ENCODE data around the gene AOC1.
"Not testable (repeated sequence)": the region's sequence is repeated elsewhere in the genome, so short reads cannot be mapped to it uniquely, and the experiment has no call there.

Gene AOC1

DNA sequence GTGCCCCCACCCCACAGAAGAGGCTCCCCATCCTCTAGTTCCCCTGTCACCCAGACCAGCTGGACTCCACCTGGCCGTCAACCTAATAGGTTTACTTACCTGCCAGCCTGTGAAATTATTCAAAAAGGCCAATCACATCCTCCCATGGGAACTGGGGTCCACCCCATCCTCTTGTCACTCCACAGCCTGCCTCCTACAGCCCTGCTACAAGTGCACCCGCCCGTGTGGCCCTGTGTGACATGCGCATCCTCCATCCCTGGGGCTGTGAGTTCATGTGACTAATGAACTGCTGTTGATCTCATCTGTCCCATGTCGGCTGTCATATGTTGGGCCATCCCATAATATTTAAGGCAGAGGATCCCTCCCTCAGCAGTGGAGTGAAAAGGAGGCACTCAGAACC is 39.4 kb downstream of the AOC1 start:
- no peak for DNase-seq (ENCODE audit: low read depth in 1 of 2, low spot score in 1 of 2)

DNA sequence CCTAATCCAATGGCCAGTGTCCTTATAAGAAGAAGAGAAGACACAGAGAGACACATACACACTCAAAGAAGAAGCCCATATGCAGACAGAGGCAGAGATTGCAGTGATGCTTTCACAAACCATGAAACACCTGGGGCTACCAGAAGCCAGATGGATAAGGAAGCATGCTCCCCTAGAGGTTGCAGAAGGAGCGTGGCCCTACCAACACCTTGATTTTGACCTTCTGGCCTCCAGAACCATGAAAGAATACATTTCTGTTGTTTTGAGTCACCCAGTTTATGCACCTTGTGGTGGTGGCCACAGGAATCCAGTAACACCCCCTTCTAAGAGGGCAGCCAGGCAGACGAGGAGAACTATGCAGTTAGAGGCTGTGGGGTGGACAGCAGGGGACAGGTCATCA is 43.5 kb downstream of the AOC1 start:
- DNase-seq (ENCODE audit: low read depth in 1 of 2, low spot score in 1 of 2) = no peak

DNA sequence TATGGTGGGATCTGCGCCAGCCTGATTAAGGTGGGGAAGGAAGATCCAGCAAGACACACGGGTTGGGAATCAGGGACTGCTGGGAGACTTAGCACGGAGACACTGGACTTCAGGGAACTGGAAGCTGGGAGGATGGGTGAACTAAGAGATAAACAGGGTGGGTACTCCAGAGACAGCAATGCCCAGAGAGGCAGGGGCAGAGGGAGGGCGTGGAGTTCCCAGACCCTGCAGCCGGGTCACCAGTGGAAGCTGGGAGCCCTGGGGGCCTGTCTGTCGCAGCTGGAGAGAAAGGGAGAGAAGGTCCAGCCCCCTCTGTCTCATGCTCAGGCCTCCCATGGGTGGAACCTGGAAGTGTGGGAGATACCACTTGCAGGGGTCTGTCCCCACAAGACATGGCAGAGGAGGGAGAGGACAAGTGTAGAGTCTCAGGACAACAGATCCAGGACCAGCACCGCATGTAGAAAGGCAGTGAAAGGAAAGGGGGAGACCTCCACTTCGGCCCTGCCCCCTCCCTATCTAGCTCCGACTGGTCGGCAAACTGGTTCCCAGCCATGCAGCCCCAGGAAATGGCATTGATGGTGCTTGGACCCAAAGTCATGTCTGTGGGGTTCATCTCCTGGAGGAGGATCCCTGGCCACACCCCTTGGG is 44.4 kb downstream of the AOC1 start:
- DNase-seq (ENCODE audit: low read depth in 1 of 2, low spot score in 1 of 2) = no peak

DNA sequence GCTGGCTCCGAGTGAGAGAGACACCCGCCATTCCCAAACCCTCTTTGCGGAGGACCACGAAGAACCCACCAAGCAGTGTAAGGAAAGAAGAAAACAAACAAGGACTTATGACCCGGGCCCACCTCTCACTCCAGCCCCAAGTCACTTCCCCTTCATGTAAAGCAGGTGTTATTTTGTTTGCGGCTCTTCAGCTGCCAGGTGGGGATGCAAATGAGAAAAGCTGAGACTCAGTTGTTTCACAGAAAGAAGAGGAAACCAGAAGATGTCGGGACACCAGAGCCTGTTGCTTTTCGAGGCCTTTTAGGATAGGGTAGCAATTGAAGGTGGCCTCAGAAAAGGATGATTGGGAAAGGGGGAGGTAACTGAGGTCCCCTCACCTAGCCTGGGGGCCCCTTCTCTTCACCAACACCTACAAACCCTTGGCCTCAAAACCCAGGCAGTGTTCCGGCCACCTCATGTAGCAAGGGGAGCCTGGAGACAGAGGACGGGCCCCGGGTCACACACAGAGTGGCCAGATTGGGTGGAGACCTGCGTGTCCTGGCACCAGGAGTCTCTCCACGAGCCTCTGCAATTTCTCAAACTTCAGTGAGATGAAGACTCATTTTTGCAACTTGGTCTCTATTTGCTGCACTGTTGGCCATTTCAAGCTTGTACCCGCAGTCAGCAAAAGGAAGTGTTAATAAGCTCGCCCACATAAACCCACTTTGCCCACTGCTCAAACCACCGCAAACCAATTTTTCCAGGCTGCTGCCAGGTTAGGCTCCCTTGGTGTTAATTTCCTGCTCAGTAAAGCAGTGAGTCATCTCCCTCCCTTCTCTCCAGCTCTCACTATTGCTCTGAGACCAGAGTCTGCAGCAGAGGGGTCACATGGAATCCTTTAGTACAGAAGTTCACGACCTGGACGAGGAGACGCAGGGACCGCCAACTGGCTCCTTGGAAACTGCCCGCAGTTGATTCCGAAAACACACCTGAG is 45.5 kb downstream of the AOC1 start:
- DNase-seq (ENCODE audit: low read depth in 1 of 2, low spot score in 1 of 2) = no peak

DNA sequence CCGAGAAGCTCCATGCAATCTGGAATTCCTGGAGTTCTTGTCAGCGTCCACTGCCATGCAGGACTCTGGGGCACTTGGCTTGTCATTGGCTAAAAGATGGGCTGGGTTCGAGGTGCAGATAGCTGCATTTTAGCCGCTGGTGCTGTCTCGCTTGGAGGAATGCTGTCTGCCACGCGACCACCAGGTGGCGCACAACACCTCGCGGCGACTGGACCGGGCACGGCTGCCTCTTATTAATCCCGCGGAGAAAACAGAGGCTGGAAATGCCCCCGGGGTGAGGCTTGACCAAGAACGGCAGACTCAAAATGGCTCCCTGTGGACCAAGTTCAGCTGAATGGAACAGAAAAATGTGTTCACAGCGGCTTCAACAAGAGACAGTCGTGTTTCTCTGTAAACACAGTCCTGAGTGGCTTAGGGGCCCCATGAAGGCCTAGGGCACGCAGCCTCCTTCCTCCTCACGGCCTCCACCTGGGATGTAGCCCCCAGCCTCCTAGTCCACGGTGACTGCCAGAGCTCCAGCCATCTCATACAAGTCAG is 46.2 kb downstream of the AOC1 start:
- peak; percentile 66 to 74 for DNase-seq (ENCODE audit: low read depth in 1 of 2, low spot score in 1 of 2)

DNA sequence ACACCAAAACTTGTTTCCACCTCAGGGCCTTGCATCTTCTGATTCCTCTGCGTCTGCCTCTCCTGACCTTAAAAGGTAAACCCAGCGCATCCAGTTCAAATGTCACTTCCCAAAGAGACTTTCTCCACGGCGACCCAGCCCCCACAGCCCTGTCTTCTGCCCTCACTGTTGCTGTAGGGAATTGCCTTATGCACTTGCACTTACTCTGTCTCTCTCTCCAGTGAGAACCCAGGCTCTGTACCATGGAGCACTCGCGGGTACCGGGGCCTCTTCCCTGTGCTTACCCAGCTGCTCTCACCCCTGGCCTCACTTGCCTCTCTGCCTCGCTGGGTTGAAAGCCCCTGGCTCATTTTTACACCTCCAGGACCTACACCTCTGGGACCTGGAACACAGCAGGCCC is 48.4 kb downstream of the AOC1 start:
- DNase-seq (ENCODE audit: low read depth in 1 of 2, low spot score in 1 of 2) = no peak

DNA sequence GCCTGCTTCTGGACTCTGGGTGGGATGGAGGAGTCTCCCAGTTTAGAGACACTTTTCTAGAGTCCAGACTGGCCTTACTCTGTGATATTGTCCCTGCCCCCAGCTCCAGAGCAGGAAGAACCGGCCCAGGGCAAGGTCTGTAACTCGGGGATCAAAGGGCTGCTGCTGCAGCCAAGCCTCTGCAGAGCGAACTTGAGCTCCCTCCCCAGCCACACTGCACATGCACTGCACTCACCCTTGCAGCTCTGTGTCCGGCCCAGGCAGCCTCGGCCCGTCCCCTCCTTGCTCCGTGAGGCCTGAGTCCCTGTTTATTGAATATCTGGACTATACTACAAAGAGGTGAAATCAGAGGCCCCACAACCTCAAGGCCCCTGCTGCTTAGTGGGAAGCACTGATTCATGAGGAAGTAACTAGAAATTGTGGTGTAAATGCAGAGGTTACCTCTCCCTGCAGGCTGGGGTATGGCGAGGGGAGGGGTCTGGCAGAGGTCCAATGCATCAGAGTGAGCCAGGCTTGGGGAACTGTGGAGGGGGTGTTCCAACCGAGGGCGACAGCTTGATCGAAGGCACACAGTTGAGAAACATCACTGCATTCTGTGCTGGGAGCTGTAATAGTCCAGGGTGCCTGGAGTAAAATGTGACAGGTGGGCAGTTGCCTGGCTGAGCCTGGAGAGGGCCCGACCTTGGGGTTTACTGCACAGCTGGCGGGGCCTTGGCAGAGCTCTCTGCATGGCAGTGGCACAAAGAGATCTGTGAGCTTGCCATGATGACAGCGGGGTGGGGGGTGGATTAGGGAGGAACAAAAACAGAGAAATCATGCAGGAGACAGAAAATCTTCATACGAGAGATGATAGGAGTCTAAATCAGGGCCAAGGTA is 49.1 kb downstream of the AOC1 start:
- DNase-seq (ENCODE audit: low read depth in 1 of 2, low spot score in 1 of 2) = no peak

DNA sequence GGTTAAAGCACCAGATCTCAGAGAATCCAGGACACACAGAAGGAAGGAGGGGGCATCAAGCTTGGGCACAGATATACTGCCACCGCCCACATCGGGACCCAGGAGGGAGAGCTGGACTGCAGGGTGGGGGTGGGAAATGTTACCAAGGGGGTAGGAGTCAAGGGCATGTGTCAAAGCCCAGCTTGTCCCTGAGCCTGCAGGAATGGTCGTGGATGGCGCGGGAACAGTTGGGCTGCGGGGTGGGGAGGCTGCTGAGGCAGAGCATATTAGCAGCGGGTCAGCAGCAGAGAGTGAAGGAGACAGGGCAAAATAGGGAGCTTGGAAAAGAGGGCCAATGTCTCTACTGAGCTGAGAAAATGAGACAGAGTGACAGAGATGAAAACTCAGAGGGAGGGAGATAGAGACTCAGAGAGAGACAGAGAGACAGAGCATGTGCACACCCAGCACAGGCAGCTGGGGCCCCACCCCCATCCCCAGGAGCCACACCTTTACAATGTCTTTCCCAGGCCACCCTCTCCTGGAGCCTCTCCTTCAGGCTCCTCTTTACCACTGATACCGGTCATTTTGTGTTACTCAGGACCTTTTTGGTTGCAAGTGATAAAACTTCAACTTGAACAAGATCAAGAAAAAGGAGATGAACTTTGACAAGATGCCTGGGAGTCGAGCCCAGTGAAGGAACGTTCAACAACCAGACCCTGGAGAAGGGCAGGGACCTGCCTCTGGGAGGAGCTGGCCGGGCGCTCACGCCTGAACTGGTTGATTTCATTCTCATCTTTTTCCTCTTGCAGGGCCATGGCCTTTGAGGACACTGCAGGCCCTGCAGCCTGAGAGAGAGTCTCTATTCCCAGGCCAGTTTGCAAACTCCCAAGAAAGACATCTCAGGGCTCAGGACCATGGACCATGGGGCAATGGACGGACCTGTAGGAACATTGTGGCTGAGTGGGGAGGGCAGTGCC is 50.0 kb downstream of the AOC1 start:
- no peak for DNase-seq (ENCODE audit: low read depth in 1 of 2, low spot score in 1 of 2)

DNA sequence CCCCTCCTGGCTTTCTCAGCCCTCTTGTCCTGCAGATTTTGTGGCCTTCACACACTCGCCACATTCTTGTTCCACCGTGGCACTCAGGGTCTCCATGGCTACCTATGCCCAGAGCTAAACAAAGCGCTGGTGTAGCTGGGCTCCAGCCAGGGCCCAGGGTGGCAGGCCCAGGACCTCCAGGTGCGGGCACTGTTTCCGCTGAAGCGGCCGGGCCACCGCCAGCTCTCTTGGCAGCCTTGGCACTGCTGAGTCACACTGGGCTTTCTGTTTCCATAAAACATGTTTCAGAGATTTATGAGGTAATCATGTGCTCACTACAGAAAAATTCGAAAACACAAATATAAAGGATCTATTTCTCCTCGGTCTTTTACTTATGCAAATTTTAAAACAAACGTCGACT is 51.3 kb downstream of the AOC1 start:
- no peak for DNase-seq (ENCODE audit: low read depth in 1 of 2, low spot score in 1 of 2)

DNA sequence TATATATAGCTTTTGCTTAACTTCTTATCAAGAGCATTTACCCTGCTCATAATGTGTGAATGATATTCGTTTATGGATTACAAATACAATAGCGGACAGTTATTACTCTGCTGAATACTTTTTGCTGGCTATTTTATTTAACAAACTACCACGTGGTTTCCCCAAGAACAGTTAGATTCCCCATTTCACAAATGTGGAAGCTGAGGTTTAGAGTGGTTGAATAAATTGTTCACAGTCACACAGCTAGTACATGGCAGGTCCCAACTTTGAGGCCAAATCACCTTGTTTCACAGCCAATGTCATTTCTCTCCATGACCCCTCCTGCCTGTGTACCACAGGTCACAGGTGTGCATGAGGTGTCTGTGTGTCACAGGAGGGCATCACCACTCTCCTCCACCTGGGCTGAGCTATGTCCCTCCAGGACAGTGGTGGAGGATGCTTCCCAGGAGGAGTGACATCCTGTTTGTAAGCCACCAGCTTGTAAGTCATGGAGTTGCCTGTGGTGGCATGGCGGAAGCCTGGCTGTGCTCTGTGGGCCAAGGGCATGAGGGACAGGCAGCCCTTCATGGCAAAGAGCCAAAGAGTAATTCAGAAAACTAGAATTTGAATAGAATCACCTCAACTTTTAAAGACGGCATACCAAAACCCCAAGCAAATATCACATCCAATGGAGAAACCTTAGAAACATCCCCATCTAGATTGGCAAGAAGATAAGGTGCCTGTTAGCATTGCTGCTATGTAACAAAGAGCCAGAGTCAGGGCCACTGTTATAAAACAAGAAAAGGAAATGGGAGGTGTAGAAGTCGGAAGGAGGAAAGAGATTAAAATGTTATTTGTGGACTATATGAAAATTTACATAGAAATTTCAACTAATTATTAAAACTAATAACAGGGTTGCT is 51.9 kb downstream of the AOC1 start:
- DNase-seq (ENCODE audit: low read depth in 1 of 2, low spot score in 1 of 2) = no peak

DNA sequence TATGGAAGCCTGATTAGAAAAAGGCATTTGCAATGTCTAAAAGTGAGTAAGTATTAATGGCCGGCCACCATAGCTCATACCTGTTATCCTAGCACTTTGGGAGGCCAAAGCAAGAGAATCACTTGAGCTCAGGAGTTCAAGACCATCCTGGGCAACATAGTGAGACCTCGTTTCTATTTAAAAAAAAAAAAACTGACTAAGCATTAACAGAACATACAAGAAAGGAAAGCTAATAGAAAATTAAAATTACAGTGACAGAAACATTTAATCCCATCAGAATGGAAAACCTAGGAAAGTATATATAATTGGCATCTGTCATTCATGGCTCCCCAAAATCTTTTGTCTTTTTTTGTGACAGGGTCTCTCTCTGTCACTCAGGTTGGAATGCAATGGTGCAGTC is 55.9 kb downstream of the AOC1 start:
- DNase-seq (ENCODE audit: low read depth in 1 of 2, low spot score in 1 of 2) = no peak

DNA sequence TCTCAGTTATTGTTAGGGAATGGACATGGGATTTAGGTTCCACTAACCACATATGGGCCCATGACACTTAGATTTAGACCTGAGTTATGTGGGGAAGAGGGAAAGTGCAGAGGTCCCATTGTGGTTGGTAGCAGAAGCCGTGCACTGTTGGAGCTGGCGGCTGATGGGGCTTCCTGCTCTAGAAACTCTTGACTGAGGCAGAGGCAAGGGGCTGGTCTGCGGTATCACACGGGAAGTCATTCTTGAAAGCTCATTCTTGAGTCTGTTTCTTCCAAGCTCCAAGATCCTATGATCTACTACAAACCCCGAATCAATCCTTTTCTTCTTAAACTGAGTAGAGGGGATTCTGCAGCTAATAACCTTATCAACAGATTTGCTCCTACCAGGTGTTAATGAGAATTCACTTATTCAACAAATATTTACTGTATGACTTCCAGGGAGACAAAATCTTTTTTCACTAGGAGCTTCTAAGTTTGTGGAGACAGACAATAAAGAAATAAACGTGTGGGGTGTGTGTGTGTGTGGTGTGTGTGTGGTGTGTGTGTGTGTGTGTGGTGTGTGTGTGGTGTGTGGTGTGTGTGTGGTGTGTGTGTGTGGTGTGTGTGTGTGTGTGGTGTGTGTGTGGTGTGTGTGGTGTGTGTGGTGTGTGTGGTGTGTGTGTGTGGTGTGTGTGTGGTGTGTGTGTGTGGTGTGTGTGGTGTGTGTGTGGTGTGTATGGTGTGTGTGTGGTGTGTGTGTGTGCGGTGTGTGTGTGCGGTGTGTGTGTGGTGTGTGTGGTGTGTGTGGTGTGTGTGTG is 57.1 kb downstream of the AOC1 start:
- peak in 1 of 2 donors; percentile 21 for DNase-seq (ENCODE audit: low read depth in 1 of 2, low spot score in 1 of 2)

DNA sequence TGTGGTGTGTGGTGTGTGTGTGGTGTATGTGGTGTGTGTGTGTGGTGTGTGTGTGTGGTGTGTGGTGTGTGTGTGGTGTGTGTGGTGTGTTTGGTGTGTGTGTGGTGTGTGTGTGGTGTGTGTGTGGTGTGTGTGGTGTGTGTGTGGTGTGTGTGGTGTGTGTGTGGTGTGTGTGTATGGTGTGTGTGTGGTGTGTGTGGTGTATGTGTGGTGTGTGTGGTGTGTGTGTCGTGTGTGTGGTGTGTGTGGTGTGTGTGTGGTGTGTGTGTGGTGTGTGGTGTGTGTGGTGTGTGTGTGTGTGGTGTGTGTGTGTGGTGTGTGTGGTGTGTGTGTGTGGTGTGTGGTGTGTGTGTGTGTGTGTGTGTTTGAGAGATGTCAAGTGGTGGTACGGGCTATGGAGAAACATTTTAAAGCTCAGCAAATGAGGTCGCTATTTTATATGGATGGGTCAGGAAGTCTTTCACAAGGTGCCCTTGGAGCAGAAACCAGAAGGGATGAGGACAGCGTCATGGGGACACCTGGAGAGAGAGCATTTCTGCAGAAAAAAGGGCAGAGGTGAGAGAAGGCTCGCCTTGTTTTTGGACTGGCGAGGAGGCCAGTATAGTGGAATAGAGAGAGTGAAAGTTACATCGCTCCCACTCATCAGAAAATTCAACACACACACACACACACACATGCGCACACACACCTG is 58.1 kb downstream of the AOC1 start:
- DNase-seq (ENCODE audit: low read depth in 1 of 2, low spot score in 1 of 2) = not testable (repeated sequence)

DNA sequence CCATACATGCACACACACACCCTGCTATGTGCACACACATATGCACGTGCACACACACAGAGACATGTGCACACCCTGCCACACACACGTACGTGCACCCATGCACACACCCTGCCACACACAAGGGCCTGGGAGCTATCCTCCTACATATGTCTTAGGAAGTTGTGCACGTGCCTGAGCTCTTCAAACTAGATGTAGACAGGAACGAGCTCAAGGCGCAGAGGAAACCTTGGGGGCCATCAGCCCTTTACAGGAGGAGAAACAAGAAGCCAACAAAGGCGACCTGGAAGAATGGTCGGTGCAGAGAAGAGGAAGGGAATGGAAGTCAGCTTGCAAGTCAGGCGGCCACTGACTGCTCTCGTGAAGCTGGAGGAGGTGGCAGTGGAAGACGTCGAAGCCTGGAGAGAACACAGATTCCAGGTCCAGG is 58.7 kb downstream of the AOC1 start:
- no peak for DNase-seq (ENCODE audit: low read depth in 1 of 2, low spot score in 1 of 2)
